ENCODE data around the gene TSGA10. TPM values are rescaled to one million over a fixed set of nuclear protein-coding genes. Genes with fewer than 3 reads are reported as not detected.

Gene TSGA10
- total RNA-seq, 1 donor from 2014 or later, result 3.3 TPM

GRCh38 chr2:98985905-98986666 is 168.7 kb downstream of the TSGA10 start:
- intact Hi-C loops (cut with DNase I), result no loop called here
- ATAC-seq, result no peak
- no peak for DNase-seq (ENCODE audit: missing footprints)

- ATAC-seq (no peak), DNase-seq (ENCODE audit: missing footprints) (no peak)
- intact Hi-C loops (cut with DNase I), result no loop called here
Measured at GRCh38 chr2:98975611-98976010, 179.1 kb downstream of the TSGA10 start.

GRCh38 chr2:98972582-98973167 is 182.1 kb downstream of the TSGA10 start:
- no peak for DNase-seq (ENCODE audit: missing footprints)
- no peak for ATAC-seq
- intact Hi-C loops (cut with DNase I), result no loop called here

GRCh38 chr2:98959810-98960507 is 194.8 kb downstream of the TSGA10 start:
- DNase-seq (ENCODE audit: missing footprints), result no peak
- intact Hi-C loops (cut with DNase I), result no loop called here
- no peak for ATAC-seq

GRCh38 chr2:98952966-98953365 is 201.8 kb downstream of the TSGA10 start:
- intact Hi-C loops (cut with DNase I), result no loop called here
- ATAC-seq (no peak), DNase-seq (ENCODE audit: missing footprints) (no peak)

- intact Hi-C loops (cut with DNase I), result no loop called here
- ATAC-seq, result no peak
Measured at GRCh38 chr2:98948956-98949739, 205.6 kb downstream of the TSGA10 start.

GRCh38 chr2:98947554-98947953 is 207.2 kb downstream of the TSGA10 start:
- ATAC-seq (no peak), DNase-seq (ENCODE audit: missing footprints) (no peak)
- intact Hi-C loops (cut with DNase I), result no loop called here

More at GRCh38 chr2:98948956-98949739, 205.6 kb downstream of the TSGA10 start:
- DNase-seq (ENCODE audit: missing footprints), result no peak

Other genes starting within 250 kb of the TSGA10 start
- gene CRACDL, start 218.7 kb downstream of the TSGA10 start, total RNA-seq, result 3.9 TPM
- not detected for gene C2orf15, start 13.2 kb downstream of the TSGA10 start, total RNA-seq
- 7.4 TPM for gene LIPT1, start within 50 bp of the TSGA10 start, total RNA-seq
- 17.3 TPM for gene MITD1, start 26.1 kb upstream of the TSGA10 start, total RNA-seq
- 39.3 TPM for gene MRPL30, start 26.2 kb upstream of the TSGA10 start, total RNA-seq
- gene LYG2, start 100.7 kb upstream of the TSGA10 start, total RNA-seq, result not detected
- 0.57 TPM for gene LYG1, start 146.3 kb upstream of the TSGA10 start, total RNA-seq
- 19.8 TPM for gene TXNDC9, start 181.4 kb upstream of the TSGA10 start, total RNA-seq
- gene EIF5B, start 182.4 kb upstream of the TSGA10 start, total RNA-seq, result 90.8 TPM

Measured in Right ventricle myocardium inferior (tissue), 1 donor.